HCT116 (cell line): ENCODE measurements around the gene CDC42EP4. TPM values are rescaled to one million over a fixed set of nuclear protein-coding genes. Genes with fewer than 3 reads are reported as not detected.

ENCODE experiments used
- ATAC-seq: fragments of 200-7000 bp; cut with Tn5 transposase; 2 replicates; pipeline ENCODE4 v1.9.1; 2020; ENCODE audit warnings: mild to moderate bottlenecking, moderate library complexity
- BruUV-seq: library from RNA; stranded (reverse); fragments of 400-500 nt; replicated peaks from 2 replicates; lab custom pipeline; 2021; lab: Mats Ljungman, UMichigan
- CTCF ChIA-PET: fragments of 300-600 bp; sonication (Branson Sonifier 250); formaldehyde crosslinking; loops from one replicate; lab custom pipeline; 2021; ENCODE audit warnings: antibody characterized with exemption; lab: Charles Lee
- POLR2A ChIA-PET: fragments of 300-600, 350-600 bp; sonication (Branson Sonifier 250); formaldehyde crosslinking; loops from one replicate; lab custom pipeline; 2021; ENCODE audit warnings: antibody characterized with exemption; lab: Charles Lee
- RAD21 ChIA-PET, 2 experiments: fragments of 300-600 bp; sonication (Branson Sonifier 250); formaldehyde crosslinking; loops; one replicate each; lab custom pipeline; 2023; ENCODE audit warnings: low total read pairs in 2 of 2; ENCODE audit not compliant: uncharacterized antibody in 2 of 2, unreplicated experiment in 2 of 2, low non-redundant PET in 1 of 2; lab: Charles Lee
- DNase-seq: peaks from one replicate; pipeline ENCODE4 v3.0.0-alpha.2; 2010; ENCODE audit warnings: low read depth, low spot score
- H2AFZ ChIP-seq: fragments of 200-600 bp; shearing (Covaris generic), sonication (generic); 2 replicates; pipeline ENCODE4 v1.6.1; 2017; ENCODE audit warnings: low read depth, mixed run types, mixed read lengths, antibody characterized with exemption, low read length; ENCODE audit not compliant: poor library complexity, severe bottlenecking
- H3K27ac ChIP-seq: 2 replicates; pipeline ENCODE4 v1.5.1; 2012; ENCODE audit warnings: low read depth, low read length
- H3K27me3 ChIP-seq: fragments of 200-600 bp; sonication (generic); 2 replicates; pipeline ENCODE4 v1.6.1; 2016; ENCODE audit warnings: mixed run types, low read length, mixed read lengths; ENCODE audit not compliant: insufficient read depth
- H3K36me3 ChIP-seq, 2 experiments: fragments of 200-500 bp in 1 of 2; fragments of 200-600 bp in 1 of 2; sonication (Bioruptor generic) in 1 of 2; sonication (generic) in 1 of 2; 2 replicates each; pipeline versions ENCODE4 v1.5.1 to v1.6.1; 2014 to 2016; ENCODE audit warnings: low read length in 2 of 2, inconsistent platforms in 1 of 2, mixed read lengths in 1 of 2, mixed run types in 1 of 2; ENCODE audit not compliant: insufficient read depth in 2 of 2, control insufficient read depth in 1 of 2
- H3K4me1 ChIP-seq, 2 experiments: fragments of 200-600 bp in 1 of 2; sonication (generic) in 1 of 2; 2 replicates each; pipeline versions ENCODE4 v1.5.1 to v1.6.1; 2012 to 2017; ENCODE audit warnings: low read length in 2 of 2, inconsistent platforms in 1 of 2, mild to moderate bottlenecking in 1 of 2, mixed read lengths in 1 of 2, mixed run types in 1 of 2, moderate library complexity in 1 of 2; ENCODE audit not compliant: insufficient read depth in 2 of 2, control insufficient read depth in 1 of 2
- H3K4me2 ChIP-seq: fragments of 200-600 bp; sonication (generic); 2 replicates; pipeline ENCODE4 v1.6.1; 2017; ENCODE audit warnings: mixed run types, low read length, mixed read lengths
- H3K4me3 ChIP-seq, 2 experiments: fragments of 200-600 bp in 1 of 2; sonication (generic) in 1 of 2; replicated peaks in 1 of 2; 2 replicates each; pipeline ENCODE4 v1.5.1; 2011 to 2016; ENCODE audit warnings: low read length in 2 of 2, control low read depth in 1 of 2, low read depth in 1 of 2, mild to moderate bottlenecking in 1 of 2, mixed read lengths in 1 of 2, mixed run types in 1 of 2
- H3K79me2 ChIP-seq: fragments of 200-600 bp; sonication (generic); 2 replicates; pipeline ENCODE4 v1.6.1; 2017; ENCODE audit warnings: mild to moderate bottlenecking, mixed run types, low read length, moderate library complexity, mixed read lengths; ENCODE audit not compliant: insufficient read depth
- H3K9ac ChIP-seq: fragments of 200-600 bp; sonication (generic); 2 replicates; pipeline ENCODE4 v1.6.1; 2016; ENCODE audit warnings: low read length, mixed read lengths
- H3K9me2 ChIP-seq: fragments of 200-600 bp; sonication (generic), shearing (Covaris generic); 2 replicates; pipeline ENCODE4 v1.6.1; 2017; ENCODE audit warnings: mixed run types, mild to moderate bottlenecking, moderate library complexity; ENCODE audit not compliant: insufficient read depth
- H3K9me3 ChIP-seq, 2 experiments: fragments of 200-500 bp in 1 of 2; fragments of 200-600 bp in 1 of 2; sonication (Bioruptor generic) in 1 of 2; sonication (generic) in 1 of 2; 2 replicates each; pipeline ENCODE4 v1.6.1; 2014 to 2017; ENCODE audit warnings: low read length in 2 of 2, mixed read lengths in 2 of 2, inconsistent platforms in 1 of 2, low read depth in 1 of 2, mild to moderate bottlenecking in 1 of 2, mixed run types in 1 of 2, moderate library complexity in 1 of 2; ENCODE audit not compliant: control insufficient read depth in 1 of 2, insufficient read depth in 1 of 2
- H4K20me1 ChIP-seq: fragments of 200-600 bp; sonication (generic), shearing (Covaris generic); 2 replicates; pipeline ENCODE4 v1.6.1; 2017; ENCODE audit warnings: mixed run types, mild to moderate bottlenecking, moderate library complexity; ENCODE audit not compliant: insufficient read depth
- EGR1 ChIP-seq: IDR thresholded peaks from 2 replicates; pipeline ENCODE4 v1.6.1; 2012; ENCODE audit warnings: low read depth
- EZH2 ChIP-seq: fragments of 200-600 bp; sonication (generic); IDR thresholded peaks from 2 replicates; pipeline ENCODE4 v1.6.1; 2017; ENCODE audit warnings: antibody characterized with exemption, mixed run types
- JUND ChIP-seq: IDR thresholded peaks from 2 replicates; pipeline ENCODE4 v1.6.1; 2012
- POLR2A ChIP-seq: IDR thresholded peaks from 2 replicates; pipeline ENCODE4 v1.7.0; 2011; ENCODE audit warnings: borderline replicate concordance; ENCODE audit not compliant: insufficient read depth, insufficient read length; ENCODE audit errors: extremely low read depth
- POLR2AphosphoS5 ChIP-seq: IDR thresholded peaks from 2 replicates; pipeline ENCODE4 v1.6.1; 2011; ENCODE audit warnings: mild to moderate bottlenecking, low read depth, low read length, moderate library complexity
- SIN3A ChIP-seq: IDR thresholded peaks from 2 replicates; pipeline ENCODE4 v1.6.1; 2012; ENCODE audit warnings: low read depth
- SRF ChIP-seq: IDR thresholded peaks from 2 replicates; pipeline ENCODE4 v1.6.1; 2012; ENCODE audit warnings: low read depth
- TCF7L2 ChIP-seq: IDR thresholded peaks from 2 replicates; pipeline ENCODE4 v1.7.0; 2011; ENCODE audit warnings: borderline replicate concordance, inconsistent platforms; ENCODE audit not compliant: insufficient read depth, insufficient read length; ENCODE audit errors: extremely low read depth
- YY1 ChIP-seq: IDR thresholded peaks from 2 replicates; pipeline ENCODE4 v1.6.1; 2011; ENCODE audit warnings: low read length, low read depth, moderate library complexity, mild to moderate bottlenecking; ENCODE audit not compliant: insufficient replicate concordance; ENCODE audit errors: extremely low read depth
- intact Hi-C: fragments of 100-400 bp; cut with micrococcal nuclease; formaldehyde crosslinking; loops from 2 replicates; pipeline ENCODE4 v1.10.0; 2022
- total RNA-seq: library from RNA; stranded (reverse); gene quantifications from one replicate; pipeline ENCODE4 v1.2.1, GENCODE V29; 2021; ENCODE audit not compliant: unreplicated experiment
- TF ChIP-seq, protein P1 (sequence below): IDR thresholded peaks from 2 replicates; pipeline ENCODE4 v1.6.1; 2012
- TF ChIP-seq, protein P2 (sequence below): IDR thresholded peaks from 2 replicates; pipeline ENCODE4 v1.6.1; 2011; ENCODE audit warnings: mild to moderate bottlenecking, low read length, moderate library complexity; ENCODE audit not compliant: insufficient replicate concordance; ENCODE audit errors: extremely low read depth
- TF ChIP-seq, protein P3 (sequence below), 3 experiments: fragments of 200-600 bp in 1 of 3; sonication (generic) in 1 of 3; IDR thresholded peaks in 2 of 3; conservative IDR thresholded peaks in 1 of 3; 2 replicates each; pipeline ENCODE4 v1.5.1; 2012 to 2017; ENCODE audit warnings: low read depth in 2 of 3, low read length in 2 of 3, antibody characterized with exemption in 1 of 3, borderline replicate concordance in 1 of 3, control low read depth in 1 of 3, mild to moderate bottlenecking in 1 of 3, mixed read lengths in 1 of 3, mixed run types in 1 of 3, moderate library complexity in 1 of 3; ENCODE audit not compliant: insufficient read depth in 1 of 3

Gene CDC42EP4
- total RNA-seq, 1 experiment from 2014 or later: 54.9 TPM

DNA sequence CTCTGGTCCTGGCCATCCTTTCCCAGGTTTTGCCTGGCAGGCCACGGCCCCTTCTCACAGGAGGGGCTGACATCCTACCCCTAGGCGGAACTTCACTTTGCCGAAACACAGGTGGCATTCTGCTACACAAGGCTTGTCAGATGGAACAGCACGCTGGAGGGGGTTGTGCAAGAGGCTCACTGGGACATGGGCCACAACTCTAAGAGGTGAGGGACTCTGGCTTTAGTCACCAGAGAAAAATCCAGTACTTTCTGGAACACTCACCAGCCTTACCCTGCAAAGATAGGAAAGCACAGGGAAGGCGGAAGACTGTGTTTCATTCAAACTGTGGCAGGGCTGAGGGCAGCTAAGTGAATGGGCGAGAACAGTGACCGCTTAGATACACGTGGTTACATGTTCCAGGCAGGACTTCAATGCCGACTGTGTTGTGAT is 18.3 kb downstream of the CDC42EP4 start (continued):
- no peak for TF ChIP-seq POLR2A
- no peak for TF ChIP-seq EZH2
- no peak for TF ChIP-seq EGR1
- TF ChIP-seq, all 23 proteins: peak for 7

DNA sequence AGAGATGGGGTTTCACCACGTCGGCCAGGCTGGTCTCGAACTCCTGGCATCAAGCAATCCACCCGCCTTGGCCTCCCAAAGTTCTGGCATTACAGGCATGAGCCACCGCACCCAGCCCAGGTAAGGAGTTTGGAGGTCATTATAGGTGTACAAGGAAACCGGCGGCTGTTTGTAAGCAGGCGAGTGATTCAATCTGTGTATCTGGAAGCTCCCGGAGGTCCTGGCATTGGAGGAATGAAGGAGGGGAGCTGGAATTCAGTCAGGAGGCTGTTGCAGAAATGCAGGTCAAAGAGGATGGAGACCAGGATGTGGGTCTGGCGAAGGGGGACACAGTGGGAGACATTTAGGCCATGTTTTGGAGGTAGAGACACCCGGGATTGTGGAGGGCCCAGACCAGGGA is 18.8 kb downstream of the CDC42EP4 start:
- Histone ChIP-seq H3K9ac (peak overlapping the region; percentile 81), H3K4me2 (peak overlapping the region; percentile 81)
- intact Hi-C loops: loop anchor here (1.0 to 5.0 kb wide), 3 partner anchors 15 to 701 kb away; no protein-coding TSS in a partner anchor

More for the DNA sequence above, 18.8 kb downstream of the CDC42EP4 start:
- CTCF ChIA-PET: interaction anchor here (1.5 kb wide), 1 partner anchor 77 kb away, joined by 5 read pairs; no protein-coding TSS in a partner anchor
- Histone ChIP-seq H4K20me1 (no peaks in the 10 kb centered on the region), H3K9me3 (no peaks in the 10 kb centered on the region), H3K27ac (peak overlapping the region; percentile 94), H3K79me2 (peaks cover 92% of the 10 kb centered on the region), H3K4me3 (peak overlapping the region; percentile 19 to 50), H3K27me3 (no peaks in the 10 kb centered on the region), H3K4me1 (peaks cover 71 to 76% of the 10 kb centered on the region in 2 experiments), H2AFZ (no peak overlapping the region), H3K9me2 (no peaks in the 10 kb centered on the region), H3K36me3 (no peaks in the 10 kb centered on the region)
- no TSS peak for BruUV-seq
- POLR2A ChIA-PET: interaction anchor here (0.9 to 1.3 kb wide), 2 partner anchors 9 to 18 kb away, joined by 3 to 5 read pairs; no protein-coding TSS in a partner anchor
- ATAC-seq (peak; percentile 8; the same call in 1 of the 2 replicates), DNase-seq (peak; percentile 51)
- TF ChIP-seq YY1: no peak
- TF ChIP-seq EGR1: no peak
- TF ChIP-seq, protein P1, sequence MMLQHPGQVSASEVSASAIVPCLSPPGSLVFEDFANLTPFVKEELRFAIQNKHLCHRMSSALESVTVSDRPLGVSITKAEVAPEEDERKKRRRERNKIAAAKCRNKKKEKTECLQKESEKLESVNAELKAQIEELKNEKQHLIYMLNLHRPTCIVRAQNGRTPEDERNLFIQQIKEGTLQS: no peak
- no peak for TF ChIP-seq SRF
- TF ChIP-seq JUND: no peak; the same call in 1 of the 2 replicates
- TF ChIP-seq, protein P2, sequence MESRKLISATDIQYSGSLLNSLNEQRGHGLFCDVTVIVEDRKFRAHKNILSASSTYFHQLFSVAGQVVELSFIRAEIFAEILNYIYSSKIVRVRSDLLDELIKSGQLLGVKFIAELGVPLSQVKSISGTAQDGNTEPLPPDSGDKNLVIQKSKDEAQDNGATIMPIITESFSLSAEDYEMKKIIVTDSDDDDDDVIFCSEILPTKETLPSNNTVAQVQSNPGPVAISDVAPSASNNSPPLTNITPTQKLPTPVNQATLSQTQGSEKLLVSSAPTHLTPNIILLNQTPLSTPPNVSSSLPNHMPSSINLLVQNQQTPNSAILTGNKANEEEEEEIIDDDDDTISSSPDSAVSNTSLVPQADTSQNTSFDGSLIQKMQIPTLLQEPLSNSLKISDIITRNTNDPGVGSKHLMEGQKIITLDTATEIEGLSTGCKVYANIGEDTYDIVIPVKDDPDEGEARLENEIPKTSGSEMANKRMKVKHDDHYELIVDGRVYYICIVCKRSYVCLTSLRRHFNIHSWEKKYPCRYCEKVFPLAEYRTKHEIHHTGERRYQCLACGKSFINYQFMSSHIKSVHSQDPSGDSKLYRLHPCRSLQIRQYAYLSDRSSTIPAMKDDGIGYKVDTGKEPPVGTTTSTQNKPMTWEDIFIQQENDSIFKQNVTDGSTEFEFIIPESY: no peak
- TF ChIP-seq POLR2AphosphoS5: no peak
- TF ChIP-seq, protein P3, sequence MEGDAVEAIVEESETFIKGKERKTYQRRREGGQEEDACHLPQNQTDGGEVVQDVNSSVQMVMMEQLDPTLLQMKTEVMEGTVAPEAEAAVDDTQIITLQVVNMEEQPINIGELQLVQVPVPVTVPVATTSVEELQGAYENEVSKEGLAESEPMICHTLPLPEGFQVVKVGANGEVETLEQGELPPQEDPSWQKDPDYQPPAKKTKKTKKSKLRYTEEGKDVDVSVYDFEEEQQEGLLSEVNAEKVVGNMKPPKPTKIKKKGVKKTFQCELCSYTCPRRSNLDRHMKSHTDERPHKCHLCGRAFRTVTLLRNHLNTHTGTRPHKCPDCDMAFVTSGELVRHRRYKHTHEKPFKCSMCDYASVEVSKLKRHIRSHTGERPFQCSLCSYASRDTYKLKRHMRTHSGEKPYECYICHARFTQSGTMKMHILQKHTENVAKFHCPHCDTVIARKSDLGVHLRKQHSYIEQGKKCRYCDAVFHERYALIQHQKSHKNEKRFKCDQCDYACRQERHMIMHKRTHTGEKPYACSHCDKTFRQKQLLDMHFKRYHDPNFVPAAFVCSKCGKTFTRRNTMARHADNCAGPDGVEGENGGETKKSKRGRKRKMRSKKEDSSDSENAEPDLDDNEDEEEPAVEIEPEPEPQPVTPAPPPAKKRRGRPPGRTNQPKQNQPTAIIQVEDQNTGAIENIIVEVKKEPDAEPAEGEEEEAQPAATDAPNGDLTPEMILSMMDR (IDR thresholded peaks at IDR 0.05 in 2 of 3, conservative IDR thresholded peaks at IDR 0.05 in 1 of 3; ENCODE audit: borderline replicate concordance in 1 of 3, insufficient read depth in 1 of 3, low read depth in 2 of 3, low read length in 2 of 3): no peak
- no peak for TF ChIP-seq TCF7L2
- TF ChIP-seq SIN3A: no peak
- RAD21 ChIA-PET: interaction anchor here in 1 of 2 experiments (0.7 kb wide), 1 partner anchor 11 kb away, joined by 3 read pairs; no protein-coding TSS in a partner anchor
